HG02759 (cell line): ENCODE measurements around the gene KHK.
A peak's percentile ranks its signal among the peaks of the same experiment; 100 is the strongest.
"Not testable (repeated sequence)": the region's sequence is repeated elsewhere in the genome, so short reads cannot be mapped to it uniquely, and the experiment has no call there.

Source experiments
- ATAC-seq: cut with Tn5 transposase; IDR thresholded peaks from one replicate; pipeline ENCODE4 v1.9.1; 2021; ENCODE audit warnings: mild to moderate bottlenecking, moderate library complexity; ENCODE audit not compliant: unreplicated experiment

The KHK gene

DNA sequence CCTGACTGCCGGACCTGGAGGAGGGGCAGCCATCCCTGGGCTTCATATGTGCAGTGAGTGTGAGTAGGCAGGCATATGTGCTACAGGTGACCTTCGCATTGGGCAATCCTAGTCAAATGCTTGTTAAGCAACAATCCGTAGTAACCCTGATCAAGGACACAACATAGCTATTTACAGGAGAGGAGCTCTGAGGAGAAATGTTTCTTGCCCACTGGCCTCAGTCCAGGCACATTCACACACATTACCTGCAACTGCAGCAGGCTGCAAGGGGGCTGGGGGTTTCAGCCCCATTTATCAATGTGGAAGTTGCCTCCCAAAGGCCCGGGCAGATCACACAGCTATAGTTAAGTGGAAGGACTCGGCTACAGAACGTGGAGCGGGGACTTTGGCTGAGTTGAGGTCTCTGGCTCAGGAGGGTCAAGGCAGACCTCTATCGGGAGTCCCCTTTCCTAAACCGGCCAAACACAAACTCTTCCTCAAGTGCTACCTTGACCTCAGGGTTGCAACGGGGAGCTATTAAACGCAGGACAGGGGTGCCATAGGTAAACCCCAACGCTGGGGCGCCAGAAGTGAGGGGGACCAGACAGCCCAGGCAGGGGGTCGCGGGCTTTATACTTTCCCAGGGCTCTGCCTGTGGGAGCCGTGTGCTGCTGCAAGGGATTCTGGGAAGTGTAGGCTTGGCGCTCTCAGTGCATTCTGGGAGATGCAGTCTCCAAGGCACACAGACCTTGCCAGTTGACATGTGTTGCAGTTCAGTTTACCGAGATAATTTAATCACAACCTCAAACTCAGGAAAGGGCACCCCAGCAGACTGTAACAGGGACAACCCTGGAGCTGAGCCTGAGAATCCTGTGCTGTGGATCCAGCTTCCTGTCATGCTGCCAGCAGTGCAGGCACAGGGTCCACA, 9.4 kb downstream of the KHK start:
- ATAC-seq = peak; percentile 44

DNA sequence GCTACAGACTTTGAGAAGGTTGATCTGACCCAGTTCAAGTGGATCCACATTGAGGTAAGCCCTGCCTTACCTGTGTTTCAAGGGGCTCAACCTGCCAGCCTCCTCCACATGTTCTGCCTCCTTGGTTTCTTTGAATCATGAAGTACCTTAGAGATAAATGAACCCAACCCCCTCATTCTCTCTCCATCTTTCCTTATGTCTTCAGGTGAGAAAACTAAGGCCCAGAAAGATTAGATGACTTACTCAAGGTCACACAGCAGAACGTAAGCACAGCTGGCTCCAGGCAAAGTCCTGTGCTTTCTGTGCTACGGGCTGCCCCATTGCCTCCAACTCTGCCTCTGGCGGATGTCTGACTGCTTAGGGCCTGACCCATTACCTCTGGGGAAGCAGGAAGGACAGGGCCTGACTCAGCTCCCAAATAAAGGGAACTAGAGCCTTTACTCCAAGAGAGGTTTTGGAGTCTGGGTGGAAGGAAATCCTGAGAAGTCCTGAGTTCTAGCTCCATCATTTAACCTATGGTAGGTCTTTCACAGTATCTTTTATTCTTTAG, 10.3 kb downstream of the KHK start:
- no peak for ATAC-seq

DNA sequence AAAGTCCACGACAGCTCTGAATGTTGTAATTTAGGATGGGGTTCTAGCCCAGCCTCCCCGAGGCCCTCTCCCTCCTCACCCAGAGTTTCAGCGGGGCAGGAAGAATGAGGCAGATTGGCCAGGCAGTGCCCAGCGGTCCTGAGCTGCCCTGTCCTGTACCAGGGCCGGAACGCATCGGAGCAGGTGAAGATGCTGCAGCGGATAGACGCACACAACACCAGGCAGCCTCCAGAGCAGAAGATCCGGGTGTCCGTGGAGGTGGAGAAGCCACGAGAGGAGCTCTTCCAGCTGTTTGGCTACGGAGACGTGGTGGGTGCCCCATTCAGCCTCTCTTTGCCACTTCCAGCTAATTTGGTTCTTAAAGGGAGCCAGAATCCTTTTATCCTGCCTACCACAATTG, 10.8 kb downstream of the KHK start:
- ATAC-seq = no peak

DNA sequence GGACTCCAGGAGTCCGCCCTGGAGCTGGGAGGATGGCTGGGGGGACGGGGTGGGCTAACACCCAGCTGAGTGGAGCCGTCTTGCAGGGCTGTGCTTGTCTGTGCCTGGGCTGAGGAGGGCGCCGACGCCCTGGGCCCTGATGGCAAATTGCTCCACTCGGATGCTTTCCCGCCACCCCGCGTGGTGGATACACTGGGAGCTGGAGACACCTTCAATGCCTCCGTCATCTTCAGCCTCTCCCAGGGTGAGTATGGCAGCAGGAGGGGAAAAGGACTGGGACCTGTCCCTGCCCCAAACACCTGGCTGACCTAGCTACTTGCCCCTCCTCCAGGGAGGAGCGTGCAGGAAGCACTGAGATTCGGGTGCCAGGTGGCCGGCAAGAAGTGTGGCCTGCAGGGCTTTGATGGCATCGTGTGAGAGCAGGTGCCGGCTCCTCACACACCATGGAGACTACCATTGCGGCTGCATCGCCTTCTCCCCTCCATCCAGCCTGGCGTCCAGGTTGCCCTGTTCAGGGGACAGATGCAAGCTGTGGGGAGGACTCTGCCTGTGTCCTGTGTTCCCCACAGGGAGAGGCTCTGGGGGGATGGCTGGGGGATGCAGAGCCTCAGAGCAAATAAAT, 12.9 kb downstream of the KHK start:
- no peak for ATAC-seq

- no peak for ATAC-seq
Measured at GRCh38 chr2:27100036-27100435, 13.5 kb downstream of the KHK start.

GRCh38 chr2:27102329-27102728, 15.8 kb downstream of the KHK start:
- ATAC-seq = no peak

GRCh38 chr2:27105981-27106380, 19.4 kb downstream of the KHK start:
- no peak for ATAC-seq

GRCh38 chr2:27108221-27108620, 21.6 kb downstream of the KHK start:
- ATAC-seq = no peak

- no peak for ATAC-seq
Measured at GRCh38 chr2:27109083-27109482, 22.5 kb downstream of the KHK start.

GRCh38 chr2:27110603-27111352, 24.2 kb downstream of the KHK start:
- ATAC-seq = not testable (repeated sequence)

GRCh38 chr2:27111392-27112078, 25.0 kb downstream of the KHK start:
- not testable (repeated sequence) for ATAC-seq

GRCh38 chr2:27115519-27115918, 28.9 kb downstream of the KHK start:
- no peak for ATAC-seq

GRCh38 chr2:27117995-27118524, 31.5 kb downstream of the KHK start:
- ATAC-seq = no peak

- ATAC-seq = no peak
Measured at GRCh38 chr2:27118525-27119329, 32.2 kb downstream of the KHK start, which contains the start of gene CGREF1. CGREF1 (minus strand) TSS chr2:27119128; CDS start chr2:27104366, 14,762 bp downstream.

GRCh38 chr2:27119330-27119670, 32.7 kb downstream of the KHK start:
- not testable (repeated sequence) for ATAC-seq

DNA sequence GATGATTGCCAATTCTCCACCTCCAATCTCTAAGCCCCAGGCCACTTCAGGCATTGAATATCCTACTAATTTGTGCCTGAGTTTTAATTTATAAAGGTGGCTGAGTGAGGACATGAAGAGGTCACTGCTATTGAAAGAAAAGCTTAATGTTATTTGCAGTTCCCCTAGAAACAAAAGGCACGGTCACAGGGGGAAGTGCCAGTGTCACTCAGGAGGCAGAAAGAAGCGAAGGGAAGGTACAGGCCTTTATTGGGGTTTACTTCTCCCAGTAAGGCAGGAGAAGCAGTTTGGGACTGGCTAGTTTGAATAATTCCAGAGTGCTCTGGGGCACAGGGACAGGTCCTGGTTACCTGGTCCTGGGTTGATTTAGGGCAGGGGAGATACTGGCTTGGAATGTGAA, 35.3 kb downstream of the KHK start:
- no peak for ATAC-seq

DNA sequence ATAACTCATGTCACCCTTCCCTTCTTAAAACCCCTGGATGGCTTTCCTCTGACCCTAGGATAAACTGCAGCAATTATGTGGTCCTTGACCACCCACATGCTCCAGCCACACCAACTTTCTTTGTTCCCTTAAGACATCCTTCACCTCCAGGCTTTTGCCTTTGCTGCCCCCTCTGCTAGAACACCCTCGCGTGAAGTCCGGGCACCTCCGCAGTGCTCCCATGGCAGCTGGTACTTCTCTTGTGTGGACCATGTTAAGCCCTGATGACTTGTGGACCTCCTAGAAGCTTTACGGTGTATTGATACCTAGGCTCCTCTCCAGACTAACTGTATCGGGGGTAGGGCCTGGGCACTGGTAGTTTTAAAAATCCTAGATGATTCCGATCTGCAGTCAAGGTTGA, 36.2 kb downstream of the KHK start:
- no peak for ATAC-seq

GRCh38 chr2:27123302-27124150, 37.0 kb downstream of the KHK start, which contains the start of gene ABHD1:
ABHD1 (plus strand) TSS chr2:27123815; CDS start chr2:27123949, 134 bp downstream.
- ATAC-seq = no peak

DNA sequence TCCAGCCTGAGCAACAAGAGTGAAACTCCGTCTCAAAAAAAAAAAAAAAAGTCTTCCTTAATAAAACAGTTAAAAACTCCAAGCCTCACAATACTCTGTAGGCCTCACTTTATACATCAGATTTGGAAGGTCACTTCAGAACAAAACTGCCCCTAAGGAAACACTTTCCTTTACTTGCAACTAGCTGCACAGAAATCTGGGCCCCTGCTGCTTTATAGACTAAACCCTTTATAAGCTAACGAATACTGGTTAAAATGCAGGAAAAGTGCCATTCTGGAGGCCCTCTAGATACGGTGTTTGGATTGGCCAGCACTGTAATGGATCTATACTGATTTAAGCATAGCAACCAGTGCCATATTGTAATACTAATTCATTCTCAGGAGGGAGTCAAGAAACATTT, 38.5 kb downstream of the KHK start:
- no peak for ATAC-seq
